HG02798 (cell line): Measurements from ENCODE around the gene SORBS1.

Experiments used
- ATAC-seq: cut with Tn5 transposase; IDR thresholded peaks from one replicate; pipeline ENCODE4 v1.9.1; 2021; ENCODE audit warnings: mild to moderate bottlenecking; ENCODE audit not compliant: unreplicated experiment, poor library complexity

The SORBS1 gene

GRCh38 chr10:95567903-95568630 lies 6.9 kb upstream of the SORBS1 start:
- ATAC-seq = no peak

GRCh38 chr10:95566136-95566535 lies 5.0 kb upstream of the SORBS1 start:
- ATAC-seq = no peak

GRCh38 chr10:95565336-95565735 lies 4.2 kb upstream of the SORBS1 start:
- ATAC-seq = no peak

GRCh38 chr10:95564291-95564690 lies 3.1 kb upstream of the SORBS1 start:
- ATAC-seq = no peak

- ATAC-seq = no peak
These were observed 1.3 kb upstream of the SORBS1 start for GRCh38 chr10:95562341-95562965.

GRCh38 chr10:95561864-95562177 lies 650 bp upstream of the SORBS1 start:
- ATAC-seq = no peak

GRCh38 chr10:95560278-95561176 lies 644 bp downstream of the SORBS1 start:
- ATAC-seq = no peak

- no peak for ATAC-seq
These were observed 1.3 kb downstream of the SORBS1 start for GRCh38 chr10:95559896-95560277.

- ATAC-seq = no peak
These were observed 1.7 kb downstream of the SORBS1 start for GRCh38 chr10:95559471-95559870.

GRCh38 chr10:95558593-95559320 lies 2.4 kb downstream of the SORBS1 start:
- no peak for ATAC-seq

GRCh38 chr10:95556994-95557767 lies 4.0 kb downstream of the SORBS1 start:
- ATAC-seq = no peak

GRCh38 chr10:95553674-95554073 lies 7.5 kb downstream of the SORBS1 start:
- ATAC-seq = no peak

GRCh38 chr10:95552679-95553342 lies 8.4 kb downstream of the SORBS1 start:
- ATAC-seq = no peak

- no peak for ATAC-seq
These were observed 11.0 kb downstream of the SORBS1 start for GRCh38 chr10:95550073-95550672.

- ATAC-seq = no peak
These were observed 13.3 kb downstream of the SORBS1 start for GRCh38 chr10:95547791-95548435.

- ATAC-seq = no peak
These were observed 14.0 kb downstream of the SORBS1 start for GRCh38 chr10:95547197-95547596.

- no peak for ATAC-seq
These were observed 15.2 kb downstream of the SORBS1 start for GRCh38 chr10:95545981-95546380.

- no peak for ATAC-seq
These were observed 16.2 kb downstream of the SORBS1 start for GRCh38 chr10:95544783-95545500.
